Hepatocyte (in vitro differentiated cells): ENCODE measurements around the gene PSAPL1.

Source experiments
- CTCF ChIP-seq: fragments of 200-600 bp; sonication (generic); IDR thresholded peaks from 2 replicates; pipeline ENCODE4 v1.5.1; 2016; ENCODE audit warnings: antibody characterized with exemption, mild to moderate bottlenecking; ENCODE audit not compliant: poor library complexity
- EZH2 ChIP-seq: fragments of 200-600 bp; sonication (generic); IDR thresholded peaks from 2 replicates; pipeline ENCODE4 v1.6.1; 2016; ENCODE audit warnings: antibody characterized with exemption, mild to moderate bottlenecking, borderline replicate concordance
- EZH2phosphoT487 ChIP-seq: fragments of 200-600 bp; sonication (generic); IDR thresholded peaks from one replicate; pipeline ENCODE4 v1.6.1; 2018; ENCODE audit warnings: antibody characterized with exemption, mild to moderate bottlenecking, low read depth, moderate library complexity; ENCODE audit not compliant: unreplicated experiment, severe bottlenecking

GRCh38 chr4:7392438-7393421, 42.0 kb downstream of the PSAPL1 start:
- TF ChIP-seq EZH2 (no peak), CTCF (no peak), EZH2phosphoT487 (no peak)
